B cell (primary cell): ENCODE measurements around the gene KRTAP3-1. TPM values are rescaled to one million over a fixed set of nuclear protein-coding genes. Genes with fewer than 3 reads are reported as not detected.

Experiments used
- ATAC-seq: fragments of 200-7000 bp; cut with Tn5 transposase; one replicate; pipeline ENCODE4 v1.10.0; 2021; ENCODE audit warnings: low read depth, mild to moderate bottlenecking, moderate number of reproducible peaks, moderate library complexity
- CTCF ChIA-PET: fragments of 350-600 bp; sonication (Branson Sonifier 250); formaldehyde crosslinking; loops from one replicate; lab custom pipeline; 2021; ENCODE audit warnings: antibody characterized with exemption, inconsistent platforms; lab: Charles Lee
- POLR2A ChIA-PET: fragments of 350-600 bp; sonication (Branson Sonifier 250); formaldehyde crosslinking; loops from one replicate; lab custom pipeline; 2021; ENCODE audit warnings: antibody characterized with exemption; lab: Charles Lee
- DNase-seq: peaks from one replicate; pipeline ENCODE4 v3.0.0; 2013
- H2AFZ ChIP-seq: 2 replicates; pipeline ENCODE4 v1.6.1; 2012; ENCODE audit warnings: mild to moderate bottlenecking, low read depth, low read length; ENCODE audit not compliant: insufficient read depth, poor library complexity, severe bottlenecking
- H3K27ac ChIP-seq, 2 donors: 1 replicate in 1 of 2; 2 replicates in 1 of 2; pipeline ENCODE4 v1.5.1; 2012 to 2013; ENCODE audit warnings: low read length in 2 of 2, mild to moderate bottlenecking in 2 of 2, moderate library complexity in 1 of 2
- H3K27me3 ChIP-seq, 4 experiments: fragments of 200-600 bp in 1 of 4; sonication (generic) in 1 of 4; replicated peaks in 1 of 4; 1 replicate in 2 of 4; 2 replicates in 2 of 4; pipeline versions ENCODE4 v1.6.1 to v1.7.0; 2013 to 2016; ENCODE audit warnings: low read length in 3 of 4, mild to moderate bottlenecking in 2 of 4, mixed read lengths in 1 of 4, moderate library complexity in 1 of 4; ENCODE audit not compliant: insufficient read depth in 4 of 4, control insufficient read depth in 3 of 4; ENCODE audit errors: control extremely low read depth in 1 of 4
- H3K36me3 ChIP-seq, 2 experiments: replicated peaks in 1 of 2; 1 replicate in 1 of 2; 2 replicates in 1 of 2; pipeline versions ENCODE4 v1.6.1 to v1.7.1; 2013; ENCODE audit warnings: low read length in 1 of 2; ENCODE audit not compliant: insufficient read depth in 2 of 2, control insufficient read depth in 1 of 2; ENCODE audit errors: control extremely low read depth in 1 of 2, extremely low read depth in 1 of 2
- H3K4me1 ChIP-seq, 2 donors: fragments of 200-600 bp in 1 of 2; sonication (generic) in 1 of 2; 1 replicate in 1 of 2; 2 replicates in 1 of 2; pipeline versions ENCODE4 v1.5.1 to v1.6.1; 2013 to 2017; ENCODE audit warnings: low read length in 2 of 2; ENCODE audit not compliant: control insufficient read depth in 2 of 2, insufficient read depth in 2 of 2
- H3K4me2 ChIP-seq: replicated peaks from 2 replicates; pipeline ENCODE3; 2012; ENCODE audit warnings: mild to moderate bottlenecking, low read depth, low read length; ENCODE audit not compliant: poor library complexity, severe bottlenecking
- H3K4me3 ChIP-seq, 5 experiments: fragments of 200-600 bp in 1 of 5; sonication (generic) in 1 of 5; 1 replicate in 3 of 5; 2 replicates in 2 of 5; pipeline versions ENCODE4 v1.5.1 to v1.7.0; 2011 to 2016; ENCODE audit warnings: low read length in 4 of 5, mild to moderate bottlenecking in 4 of 5, low read depth in 2 of 5, control low read depth in 1 of 5, moderate library complexity in 1 of 5; ENCODE audit not compliant: insufficient read depth in 1 of 5; ENCODE audit errors: control extremely low read depth in 1 of 5, extremely low read depth in 1 of 5
- H3K79me2 ChIP-seq: fragments of 200-600 bp; sonication (generic); one replicate; pipeline ENCODE4 v1.6.0; 2016; ENCODE audit warnings: low read length; ENCODE audit not compliant: control insufficient read depth, insufficient read depth
- H3K9ac ChIP-seq: fragments of 200-600 bp; sonication (generic); 2 replicates; pipeline ENCODE4 v1.6.1; 2017; ENCODE audit warnings: mild to moderate bottlenecking, low read length, moderate library complexity
- H3K9me3 ChIP-seq, 3 donors: one replicate each; pipeline versions ENCODE4 v1.6.1 to v1.7.1; 2013; ENCODE audit warnings: low read length in 2 of 3; ENCODE audit not compliant: control insufficient read depth in 2 of 3, insufficient read depth in 1 of 3; ENCODE audit errors: control extremely low read depth in 1 of 3
- H4K20me1 ChIP-seq: 2 replicates; pipeline ENCODE4 v1.6.0; 2012; ENCODE audit warnings: mild to moderate bottlenecking, low read length; ENCODE audit not compliant: insufficient read depth, control insufficient read depth, poor library complexity, severe bottlenecking
- H3K27ac Mint-ChIP-seq: one replicate; pipeline ENCODE4 v1.8.0; 2021; ENCODE audit warnings: mixed read lengths
- H3K27me3 Mint-ChIP-seq: one replicate; pipeline ENCODE4 v1.8.0; 2021; ENCODE audit warnings: mixed read lengths
- H3K4me1 Mint-ChIP-seq: one replicate; pipeline ENCODE4 v1.8.0; 2021; ENCODE audit warnings: mixed read lengths
- H3K4me3 Mint-ChIP-seq: one replicate; pipeline ENCODE4 v1.8.0; 2021; ENCODE audit warnings: mixed read lengths
- H3K9me3 Mint-ChIP-seq: one replicate; pipeline ENCODE4 v1.8.0; 2022; ENCODE audit warnings: mixed read lengths; ENCODE audit not compliant: insufficient read depth
- CTCF ChIP-seq: fragments of 200-600 bp; IDR thresholded peaks from one replicate; pipeline ENCODE4 v1.8.0; 2022; ENCODE audit warnings: antibody characterized with exemption, mild to moderate bottlenecking
- EZH2 ChIP-seq: IDR thresholded peaks from 2 replicates; pipeline ENCODE4 v1.6.1; 2012; ENCODE audit warnings: borderline replicate concordance, low read depth, mild to moderate bottlenecking, moderate library complexity, low read length; ENCODE audit not compliant: insufficient read depth, poor library complexity, severe bottlenecking
- WGBS: methylation state at CpG from one replicate; pipeline ENCODE4 v1.1.5; 2013; ENCODE audit warnings: missing lambda C conversion rate; ENCODE audit not compliant: insufficient coverage; 5-methylcytosine and 5-hydroxymethylcytosine counted together
- intact Hi-C: fragments of 100-400 bp; cut with micrococcal nuclease; formaldehyde crosslinking; loops from one replicate; pipeline ENCODE4 v1.10.0; 2022
- polyA plus RNA-seq: library from polyadenylated mRNA; depleted of rRNA; stranded (reverse); fragments of >200 nt; gene quantifications from 2 replicates; pipeline ENCODE4 v1.2.3, GENCODE V29; 2012
- total RNA-seq, 2 donors: library from RNA; stranded (reverse); fragments of 120-200 nt in 1 of 2; gene quantifications; 1 replicate in 1 of 2; 2 replicates in 1 of 2; pipeline versions ENCODE4 v1.2.3 to v1.2.4, GENCODE V29; 2013 to 2022

The KRTAP3-1 gene
- total and polyA plus RNA-seq, 2 donors (not counting 1 experiment from before 2014, with no cell fraction given) = not detected

GRCh38 chr17:41052566-41052965 lies 43.6 kb upstream of the KRTAP3-1 start:
- Mint-ChIP-seq H3K4me1 (no peaks in the 10 kb centered on the region), H3K9me3 (no peaks in the 10 kb centered on the region), H3K4me3 (no peak overlapping the region), H3K27me3 (peaks cover 38% of the 10 kb centered on the region), H3K27ac (no peak overlapping the region)
- Histone ChIP-seq H2AFZ (no peak overlapping the region), H4K20me1 (no peaks in the 10 kb centered on the region), H3K27me3 (no peaks in the 10 kb centered on the region), H3K4me3 (no peak overlapping the region), H3K9me3 (peaks cover 0 to 2% (median under 1%) of the 10 kb centered on the region in 3 donors), H3K4me2 (no peak overlapping the region), H3K27ac (no peak overlapping the region), H3K79me2 (no peaks in the 10 kb centered on the region), H3K4me1 (no peaks in the 10 kb centered on the region), H3K36me3 (no peaks in the 10 kb centered on the region), H3K9ac (no peak overlapping the region)
- ChIA-PET CTCF (no interaction called here), POLR2A (no interaction called here)
- no peak for TF ChIP-seq CTCF
- no peak for TF ChIP-seq EZH2
- no peak for DNase-seq
- intact Hi-C loops = no loop called here
- no peak for ATAC-seq

- Histone ChIP-seq H3K36me3 (no peaks in the 10 kb centered on the region), H3K79me2 (no peaks in the 10 kb centered on the region), H3K27ac (no peak overlapping the region), H3K4me3 (no peak overlapping the region), H3K4me1 (no peaks in the 10 kb centered on the region), H3K27me3 (peaks cover 0 to 2% (median 0%) of the 10 kb centered on the region in 4 experiments), H2AFZ (no peak overlapping the region), H3K4me2 (no peak overlapping the region), H3K9ac (no peak overlapping the region), H4K20me1 (no peaks in the 10 kb centered on the region), H3K9me3 (no peaks in the 10 kb centered on the region)
- DNase-seq = no peak
- no peak for ATAC-seq
- WGBS = 50% methylated on average over 1 of the region's 2 CpGs
- Mint-ChIP-seq H3K9me3 (no peaks in the 10 kb centered on the region), H3K27me3 (peaks cover 37% of the 10 kb centered on the region), H3K4me1 (peaks cover 2% of the 10 kb centered on the region), H3K27ac (no peak overlapping the region), H3K4me3 (no peak overlapping the region)
- TF ChIP-seq CTCF (no peak), EZH2 (no peak)
- intact Hi-C loops = no loop called here
- POLR2A ChIA-PET = no interaction called here
- CTCF ChIA-PET = no interaction called here
Measured at GRCh38 chr17:41049110-41049509, 40.2 kb upstream of the KRTAP3-1 start.
